ENCODE data around the gene SENP1.

- no peak for TF ChIP-seq MAX (IDR thresholded peaks at IDR 0.05; ENCODE audit: insufficient read depth, insufficient read length)
- TF ChIP-seq CTCF (IDR thresholded peaks at IDR 0.05; ENCODE audit: extremely low read depth in 1 of 2, insufficient read depth in 1 of 2, low read depth in 1 of 2, low read length in 2 of 2): no peak
- TF ChIP-seq POLR2A (IDR thresholded peaks at IDR 0.05; ENCODE audit: low read depth, low read length): no peak
- TF ChIP-seq EZH2 (IDR thresholded peaks at IDR 0.05; ENCODE audit: borderline replicate concordance, low read depth, low read length, severe bottlenecking): no peak
Measured at GRCh38 chr12:48010366-48010970, 95.4 kb downstream of the SENP1 start.
